ENCODE results near the gene SIGLEC11.
A peak's percentile ranks its signal among the peaks of the same experiment; 100 is the strongest.
"Not testable (repeated sequence)": the region's sequence is repeated elsewhere in the genome, so short reads cannot be mapped to it uniquely, and the experiment has no call there.

SIGLEC11 gene, protein sequence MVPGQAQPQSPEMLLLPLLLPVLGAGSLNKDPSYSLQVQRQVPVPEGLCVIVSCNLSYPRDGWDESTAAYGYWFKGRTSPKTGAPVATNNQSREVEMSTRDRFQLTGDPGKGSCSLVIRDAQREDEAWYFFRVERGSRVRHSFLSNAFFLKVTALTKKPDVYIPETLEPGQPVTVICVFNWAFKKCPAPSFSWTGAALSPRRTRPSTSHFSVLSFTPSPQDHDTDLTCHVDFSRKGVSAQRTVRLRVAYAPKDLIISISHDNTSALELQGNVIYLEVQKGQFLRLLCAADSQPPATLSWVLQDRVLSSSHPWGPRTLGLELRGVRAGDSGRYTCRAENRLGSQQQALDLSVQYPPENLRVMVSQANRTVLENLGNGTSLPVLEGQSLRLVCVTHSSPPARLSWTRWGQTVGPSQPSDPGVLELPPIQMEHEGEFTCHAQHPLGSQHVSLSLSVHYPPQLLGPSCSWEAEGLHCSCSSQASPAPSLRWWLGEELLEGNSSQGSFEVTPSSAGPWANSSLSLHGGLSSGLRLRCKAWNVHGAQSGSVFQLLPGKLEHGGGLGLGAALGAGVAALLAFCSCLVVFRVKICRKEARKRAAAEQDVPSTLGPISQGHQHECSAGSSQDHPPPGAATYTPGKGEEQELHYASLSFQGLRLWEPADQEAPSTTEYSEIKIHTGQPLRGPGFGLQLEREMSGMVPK

DNA sequence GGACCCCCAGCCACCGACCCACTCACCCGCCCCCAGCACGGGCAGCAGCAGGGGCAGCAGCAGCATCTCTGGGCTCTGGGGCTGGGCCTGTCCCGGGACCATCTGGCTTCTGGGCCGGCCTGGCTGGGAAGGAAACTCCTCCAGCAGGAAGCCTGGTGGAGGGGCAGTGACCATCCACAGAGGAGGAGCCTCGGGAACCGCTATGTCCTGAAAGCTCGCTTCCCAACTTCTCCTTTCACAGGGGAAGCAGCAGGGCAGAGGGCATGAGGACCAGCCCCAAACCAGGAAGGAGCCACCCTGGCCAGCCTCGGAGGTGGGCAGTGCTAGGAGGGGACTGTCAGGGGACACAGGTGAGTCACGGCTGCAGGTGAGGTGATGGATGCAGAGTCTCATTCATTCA, at the start of gene SIGLEC11:
Gene SIGLEC11 (minus strand): TSS at position 193 of the 400 bp plus-strand sequence. CDS start 91 bp downstream, at position 102.
- H3K4me1 ChIP-seq (ENCODE audit: control insufficient read depth, insufficient read depth, low read length); H3K36me3 ChIP-seq (ENCODE audit: control insufficient read depth in 2 of 2, insufficient read depth in 2 of 2, low read length in 2 of 2); H3K9me3 ChIP-seq (ENCODE audit: control insufficient read depth in 2 of 2, low read length in 2 of 2); H3K27me3 ChIP-seq (ENCODE audit: control insufficient read depth in 1 of 2, insufficient read depth in 2 of 2, low read length in 2 of 2); H3K4me3 ChIP-seq (ENCODE audit: low read length in 2 of 2); H3K9ac ChIP-seq (ENCODE audit: low read length in 2 of 2); H3K27ac ChIP-seq (ENCODE audit: low read length): not testable (repeated sequence)

DNA sequence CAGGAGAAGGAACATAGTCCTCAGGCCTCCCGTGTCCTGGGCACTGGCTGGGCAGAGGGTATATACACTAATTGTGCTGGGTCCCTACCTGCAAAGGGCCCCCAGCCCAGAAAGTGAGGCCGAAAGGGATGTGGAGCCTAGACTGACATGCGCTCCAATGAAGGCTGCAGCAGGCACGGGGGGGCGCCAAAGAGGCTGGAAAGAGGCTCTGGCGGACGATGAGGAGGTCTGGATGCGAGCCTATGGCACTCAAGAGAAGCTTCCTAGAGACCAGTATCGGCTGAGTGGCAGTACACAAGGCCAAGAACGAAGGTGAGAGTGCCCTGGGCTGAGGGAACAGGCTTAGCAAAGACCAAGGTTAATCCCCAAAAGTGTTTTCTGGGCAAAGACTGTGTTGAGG, 47.6 kb upstream of the SIGLEC11 start:
- Histone ChIP-seq H3K9ac (ENCODE audit: low read length in 2 of 2) (no peak overlapping the region), H3K4me3 (ENCODE audit: low read length in 2 of 2) (no peak overlapping the region), H3K9me3 (ENCODE audit: control insufficient read depth in 2 of 2, low read length in 2 of 2) (no peaks in the 10 kb centered on the region), H3K27ac (ENCODE audit: low read length) (no peak overlapping the region), H3K36me3 (ENCODE audit: control insufficient read depth in 2 of 2, insufficient read depth in 2 of 2, low read length in 2 of 2) (peaks cover 29 to 42% of the 10 kb centered on the region in 2 donors), H3K27me3 (ENCODE audit: control insufficient read depth in 1 of 2, insufficient read depth in 2 of 2, low read length in 2 of 2) (no peaks in the 10 kb centered on the region), H3K4me1 (ENCODE audit: control insufficient read depth, insufficient read depth, low read length) (peaks cover 14% of the 10 kb centered on the region)

DNA sequence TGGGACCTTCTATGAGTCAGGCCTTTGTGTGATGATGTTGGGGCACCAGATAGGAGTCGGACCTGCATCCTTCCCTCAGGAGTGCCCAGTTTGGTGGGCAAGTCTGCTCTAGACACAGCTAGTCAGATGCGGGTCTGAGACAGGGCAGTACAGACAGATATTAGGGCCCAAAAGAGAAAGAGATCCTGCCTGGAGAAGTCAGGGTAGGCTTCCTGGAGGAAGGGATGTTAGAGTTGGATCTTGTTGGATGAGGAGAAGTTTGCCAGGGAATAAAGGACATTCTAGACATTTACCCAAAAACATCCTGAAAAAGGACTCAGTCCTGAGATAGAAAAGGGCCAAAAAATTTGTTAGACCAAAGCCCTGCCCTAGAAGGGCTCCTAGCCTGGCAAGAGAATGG, 47.0 kb upstream of the SIGLEC11 start:
- Histone ChIP-seq H3K4me1 (ENCODE audit: control insufficient read depth, insufficient read depth, low read length) (peaks cover 20% of the 10 kb centered on the region), H3K9me3 (ENCODE audit: control insufficient read depth in 2 of 2, low read length in 2 of 2) (no peaks in the 10 kb centered on the region), H3K36me3 (ENCODE audit: control insufficient read depth in 2 of 2, insufficient read depth in 2 of 2, low read length in 2 of 2) (peaks cover 26 to 37% of the 10 kb centered on the region in 2 donors), H3K27ac (ENCODE audit: low read length) (no peak overlapping the region), H3K4me3 (ENCODE audit: low read length in 2 of 2) (no peak overlapping the region), H3K9ac (ENCODE audit: low read length in 2 of 2) (no peak overlapping the region), H3K27me3 (ENCODE audit: control insufficient read depth in 1 of 2, insufficient read depth in 2 of 2, low read length in 2 of 2) (no peaks in the 10 kb centered on the region)

DNA sequence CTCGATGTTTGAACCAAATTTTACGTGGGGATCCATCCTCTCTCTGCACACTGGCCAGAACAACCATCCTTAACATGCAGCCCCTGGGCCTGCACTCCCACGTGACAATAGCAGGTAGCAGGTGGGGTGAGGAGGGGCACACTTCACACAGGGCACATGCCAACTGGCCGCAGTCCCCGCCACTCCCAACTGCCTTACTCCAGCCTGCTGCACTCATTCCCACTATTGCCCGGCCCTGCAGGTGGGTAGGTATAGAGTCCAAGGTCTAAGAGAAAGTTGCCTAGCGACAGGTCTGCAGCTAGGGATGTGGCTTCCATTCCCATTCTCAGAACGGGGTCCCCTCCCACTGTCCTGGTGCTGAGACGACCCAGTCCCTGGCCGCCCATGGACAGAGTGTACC, 46.2 kb upstream of the SIGLEC11 start:
- Histone ChIP-seq H3K27ac (ENCODE audit: low read length) (no peak overlapping the region), H3K27me3 (ENCODE audit: control insufficient read depth in 1 of 2, insufficient read depth in 2 of 2, low read length in 2 of 2) (no peaks in the 10 kb centered on the region)

DNA sequence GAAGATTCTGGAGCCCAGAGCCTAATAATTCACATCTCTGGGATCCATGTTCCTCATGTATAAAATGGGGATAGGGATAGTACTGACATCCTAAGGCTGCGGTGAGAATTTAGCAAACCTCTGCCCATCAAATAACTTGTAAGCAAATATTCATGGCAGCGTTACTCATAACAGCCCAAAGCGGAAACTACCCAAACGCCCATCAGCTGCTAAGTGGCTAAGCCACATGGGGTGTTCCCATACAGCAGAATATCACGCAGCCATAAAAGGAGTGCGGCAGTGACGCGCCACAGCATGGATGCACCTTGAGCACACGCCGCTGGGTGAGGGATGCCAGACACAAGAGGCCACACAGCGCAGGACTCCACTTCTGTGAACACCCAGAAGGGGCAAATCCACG, 44.5 kb upstream of the SIGLEC11 start:
- Histone ChIP-seq H3K4me3 (ENCODE audit: low read length in 2 of 2) (no peak overlapping the region), H3K36me3 (ENCODE audit: control insufficient read depth in 2 of 2, insufficient read depth in 2 of 2, low read length in 2 of 2) (peaks cover 29 to 50% of the 10 kb centered on the region in 2 donors), H3K9ac (ENCODE audit: low read length in 2 of 2) (no peak overlapping the region), H3K27ac (ENCODE audit: low read length) (no peak overlapping the region), H3K4me1 (ENCODE audit: control insufficient read depth, insufficient read depth, low read length) (peaks cover 33% of the 10 kb centered on the region), H3K9me3 (ENCODE audit: control insufficient read depth in 2 of 2, low read length in 2 of 2) (no peaks in the 10 kb centered on the region), H3K27me3 (ENCODE audit: control insufficient read depth in 1 of 2, insufficient read depth in 2 of 2, low read length in 2 of 2) (no peaks in the 10 kb centered on the region)

More for the DNA sequence above, 46.2 kb upstream of the SIGLEC11 start:
- Histone ChIP-seq H3K9ac (ENCODE audit: low read length in 2 of 2) (no peak overlapping the region), H3K9me3 (ENCODE audit: control insufficient read depth in 2 of 2, low read length in 2 of 2) (no peaks in the 10 kb centered on the region), H3K36me3 (ENCODE audit: control insufficient read depth in 2 of 2, insufficient read depth in 2 of 2, low read length in 2 of 2) (peaks cover 26 to 39% of the 10 kb centered on the region in 2 donors), H3K4me3 (ENCODE audit: low read length in 2 of 2) (no peak overlapping the region), H3K4me1 (ENCODE audit: control insufficient read depth, insufficient read depth, low read length) (peaks cover 27% of the 10 kb centered on the region)

DNA sequence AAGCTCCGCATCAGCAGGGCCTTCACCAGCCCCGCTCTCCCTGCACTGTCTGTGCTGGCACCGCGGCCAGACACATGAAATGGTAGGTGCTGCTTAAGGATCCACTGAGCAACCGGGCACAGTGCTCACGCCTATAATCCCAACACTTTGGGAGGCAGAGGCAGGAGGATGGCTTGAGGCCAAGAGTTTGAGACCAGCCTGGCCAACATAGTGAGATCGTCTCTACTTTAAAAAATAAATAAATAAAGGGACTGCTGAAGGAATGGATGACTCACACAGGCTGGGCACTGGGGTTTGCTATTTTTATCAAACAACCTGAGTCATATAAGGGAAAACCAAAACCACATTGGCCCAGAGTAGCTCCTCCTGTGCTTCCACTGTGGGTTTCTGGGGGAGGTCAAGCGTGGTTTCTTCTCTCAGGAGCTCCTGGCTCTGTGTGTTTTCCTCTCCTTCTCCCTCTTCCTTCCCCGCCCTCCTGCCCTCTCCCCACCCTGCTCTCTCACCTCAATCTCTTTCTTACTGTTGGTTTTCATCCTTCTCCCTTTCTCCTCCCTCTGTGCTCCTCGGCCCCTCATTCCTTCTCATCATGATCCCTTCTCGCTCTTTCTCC, 42.9 kb upstream of the SIGLEC11 start:
- Histone ChIP-seq H3K9ac (ENCODE audit: low read length in 2 of 2) (peak overlapping the region in 1 of 2 donors; percentile 46), H3K36me3 (ENCODE audit: control insufficient read depth in 2 of 2, insufficient read depth in 2 of 2, low read length in 2 of 2) (peaks cover 36 to 60% of the 10 kb centered on the region in 2 donors), H3K4me3 (ENCODE audit: low read length in 2 of 2) (peak overlapping the region; percentile 22 to 35), H3K4me1 (ENCODE audit: control insufficient read depth, insufficient read depth, low read length) (peaks cover 33% of the 10 kb centered on the region), H3K27ac (ENCODE audit: low read length) (peak overlapping the region; percentile 84), H3K9me3 (ENCODE audit: control insufficient read depth in 2 of 2, low read length in 2 of 2) (no peaks in the 10 kb centered on the region), H3K27me3 (ENCODE audit: control insufficient read depth in 1 of 2, insufficient read depth in 2 of 2, low read length in 2 of 2) (no peaks in the 10 kb centered on the region)

DNA sequence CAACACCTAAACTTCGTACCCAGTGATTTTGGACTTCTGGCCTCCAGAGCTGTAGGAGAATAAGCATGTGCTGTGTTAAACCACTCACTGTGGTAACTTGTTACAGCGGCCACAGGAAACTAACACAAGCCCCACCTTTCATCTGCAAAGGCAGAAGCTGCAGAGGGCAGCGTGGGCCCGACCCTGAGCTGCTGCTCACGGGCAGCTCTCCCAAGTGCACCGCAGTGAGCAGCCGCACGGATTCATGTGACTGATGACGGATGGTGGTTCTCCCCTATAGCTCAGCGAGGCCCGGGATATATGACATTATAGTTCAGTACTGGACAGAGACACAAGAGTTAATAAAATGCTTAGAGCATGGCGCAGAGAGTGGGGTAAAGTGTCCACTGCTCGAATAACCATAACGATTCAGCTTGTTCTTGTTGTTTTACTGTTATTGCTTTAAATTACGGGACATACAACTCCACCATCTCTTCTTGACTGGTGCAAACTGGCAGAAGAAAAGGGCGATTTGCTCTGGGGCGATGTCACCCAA, 42.3 kb upstream of the SIGLEC11 start:
- Histone ChIP-seq H3K36me3 (ENCODE audit: control insufficient read depth in 2 of 2, insufficient read depth in 2 of 2, low read length in 2 of 2) (peaks cover 30 to 55% of the 10 kb centered on the region in 2 donors), H3K27ac (ENCODE audit: low read length) (peak overlapping the region; percentile 49), H3K9me3 (ENCODE audit: control insufficient read depth in 2 of 2, low read length in 2 of 2) (no peaks in the 10 kb centered on the region)

DNA sequence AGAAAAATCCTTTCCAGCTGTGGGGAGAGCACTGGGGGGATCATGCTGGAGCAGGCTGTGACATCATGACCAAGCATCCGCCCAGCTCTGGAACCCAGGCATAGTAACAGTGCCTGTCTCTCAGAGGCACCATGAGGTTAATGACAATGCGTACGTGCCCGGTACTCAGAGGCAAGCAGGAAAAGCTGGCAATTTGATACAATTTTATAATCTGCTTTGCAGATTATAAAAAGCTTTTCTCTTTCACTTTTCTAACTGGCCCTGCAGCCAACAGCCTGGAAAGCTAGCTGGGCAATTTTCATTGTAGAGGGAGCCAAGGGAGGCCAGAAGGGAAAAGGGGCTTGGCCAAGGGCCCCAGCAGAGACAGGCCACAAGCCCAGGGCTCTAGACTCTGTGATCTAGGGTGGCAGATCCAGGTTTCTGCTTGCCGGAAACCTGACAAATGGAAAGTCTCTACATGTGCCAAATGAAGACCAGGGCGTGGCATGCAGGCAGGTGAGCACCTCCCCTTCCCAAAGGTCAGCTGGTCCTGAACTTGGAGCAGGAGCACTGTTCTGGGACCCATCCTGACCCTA, 41.5 kb upstream of the SIGLEC11 start:
- Histone ChIP-seq H3K27me3 (ENCODE audit: control insufficient read depth in 1 of 2, insufficient read depth in 2 of 2, low read length in 2 of 2) (no peaks in the 10 kb centered on the region), H3K4me3 (ENCODE audit: low read length in 2 of 2) (no peak overlapping the region), H3K36me3 (ENCODE audit: control insufficient read depth in 2 of 2, insufficient read depth in 2 of 2, low read length in 2 of 2) (peaks cover 29 to 55% of the 10 kb centered on the region in 2 donors), H3K4me1 (ENCODE audit: control insufficient read depth, insufficient read depth, low read length) (peaks cover 33% of the 10 kb centered on the region), H3K9me3 (ENCODE audit: control insufficient read depth in 2 of 2, low read length in 2 of 2) (no peaks in the 10 kb centered on the region), H3K9ac (ENCODE audit: low read length in 2 of 2) (no peak overlapping the region), H3K27ac (ENCODE audit: low read length) (no peak overlapping the region)

More for the DNA sequence above, 42.3 kb upstream of the SIGLEC11 start:
- no peak overlapping the region for H3K9ac ChIP-seq (ENCODE audit: low read length in 2 of 2)
- peaks cover 33% of the 10 kb centered on the region for H3K4me1 ChIP-seq (ENCODE audit: control insufficient read depth, insufficient read depth, low read length)
- H3K4me3 ChIP-seq (ENCODE audit: low read length in 2 of 2): no peak overlapping the region
- H3K27me3 ChIP-seq (ENCODE audit: control insufficient read depth in 1 of 2, insufficient read depth in 2 of 2, low read length in 2 of 2): no peaks in the 10 kb centered on the region

DNA sequence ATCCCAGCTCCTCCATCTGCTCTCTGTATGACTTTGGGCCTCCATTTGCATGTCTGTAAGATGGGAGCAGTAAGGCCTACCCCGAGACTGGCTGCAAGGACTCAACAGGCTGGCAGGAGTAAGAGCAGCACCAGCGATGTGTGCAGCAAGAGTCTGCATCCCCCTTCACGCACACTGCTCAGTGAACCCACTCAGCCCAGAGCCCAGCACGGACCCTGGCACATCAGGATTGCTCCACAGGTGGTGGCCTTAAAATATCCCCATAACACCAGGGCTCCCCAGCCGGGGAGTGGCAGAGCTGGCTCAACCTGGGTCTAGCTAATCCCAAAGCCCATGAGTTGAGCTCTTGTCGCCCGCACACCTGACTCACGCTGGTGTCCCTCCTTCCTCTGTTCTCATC, 40.8 kb upstream of the SIGLEC11 start:
- no peaks in the 10 kb centered on the region for H3K27me3 ChIP-seq (ENCODE audit: control insufficient read depth in 1 of 2, insufficient read depth in 2 of 2, low read length in 2 of 2)
- H3K27ac ChIP-seq (ENCODE audit: low read length): no peak overlapping the region
- H3K4me3 ChIP-seq (ENCODE audit: low read length in 2 of 2): no peak overlapping the region
- no peak overlapping the region for H3K9ac ChIP-seq (ENCODE audit: low read length in 2 of 2)
- peaks cover 22 to 52% of the 10 kb centered on the region in 2 donors for H3K36me3 ChIP-seq (ENCODE audit: control insufficient read depth in 2 of 2, insufficient read depth in 2 of 2, low read length in 2 of 2)
- no peaks in the 10 kb centered on the region for H3K9me3 ChIP-seq (ENCODE audit: control insufficient read depth in 2 of 2, low read length in 2 of 2)
- H3K4me1 ChIP-seq (ENCODE audit: control insufficient read depth, insufficient read depth, low read length): peaks cover 33% of the 10 kb centered on the region

DNA sequence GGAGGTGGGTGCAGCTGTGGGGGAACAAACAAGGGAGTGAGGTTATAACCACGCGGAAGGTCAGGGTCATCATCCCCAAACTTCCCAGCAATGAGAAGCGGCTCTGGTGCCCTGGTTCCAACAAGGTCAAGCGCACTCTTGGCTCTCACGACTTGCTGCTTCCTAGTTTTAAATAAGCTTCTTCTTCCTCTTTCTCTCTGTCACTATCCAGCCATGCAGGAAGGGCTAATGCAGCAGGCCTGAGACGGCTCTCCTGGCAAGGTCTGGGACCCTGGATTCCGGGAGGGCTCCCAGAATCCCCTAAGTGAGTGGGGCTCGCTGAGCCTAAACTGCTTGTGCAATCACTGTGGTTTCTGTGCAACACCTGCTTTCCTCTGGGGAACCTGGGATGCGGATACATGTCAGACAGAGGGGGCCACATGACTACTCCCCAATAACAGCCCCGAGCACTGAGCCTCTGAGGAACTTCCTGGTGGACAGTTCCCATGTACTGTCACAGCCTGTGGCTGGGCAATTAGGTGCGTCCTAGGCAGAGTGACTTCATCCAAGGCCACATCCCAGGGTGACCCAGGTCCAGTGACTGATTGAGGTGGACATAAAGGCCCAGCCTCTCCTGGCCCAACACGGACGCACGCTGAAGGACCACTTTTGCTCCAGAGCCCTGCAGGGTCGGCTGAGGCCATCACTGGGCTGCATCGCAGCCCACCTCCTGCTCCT, 40.0 kb upstream of the SIGLEC11 start:
- no peaks in the 10 kb centered on the region for H3K27me3 ChIP-seq (ENCODE audit: control insufficient read depth in 1 of 2, insufficient read depth in 2 of 2, low read length in 2 of 2)
- no peak overlapping the region for H3K9ac ChIP-seq (ENCODE audit: low read length in 2 of 2)
- H3K9me3 ChIP-seq (ENCODE audit: control insufficient read depth in 2 of 2, low read length in 2 of 2): no peaks in the 10 kb centered on the region
- H3K4me1 ChIP-seq (ENCODE audit: control insufficient read depth, insufficient read depth, low read length): peaks cover 33% of the 10 kb centered on the region
- no peak overlapping the region for H3K4me3 ChIP-seq (ENCODE audit: low read length in 2 of 2)
- H3K36me3 ChIP-seq (ENCODE audit: control insufficient read depth in 2 of 2, insufficient read depth in 2 of 2, low read length in 2 of 2): peaks cover 21 to 50% of the 10 kb centered on the region in 2 donors
- no peak overlapping the region for H3K27ac ChIP-seq (ENCODE audit: low read length)
